ENCODE results near the gene SYNGAP1. TPM values are rescaled to one million over a fixed set of nuclear protein-coding genes. Genes with fewer than 3 reads are reported as not detected.

The SYNGAP1 gene
- total and polyA plus RNA-seq, 9 of the 15 experiments (the other 6 are each of a cell fraction or from before 2014, with no cell fraction given) = 0.01 to 22.8 (median 3.2) TPM

- TF ChIP-seq SMARCC2 (IDR thresholded peaks at IDR 0.05; ENCODE audit: low read depth) (no peak), FOXM1 (IDR thresholded peaks at IDR 0.05; ENCODE audit: low read depth) (peak; percentile 53; the same call in 1 of the 2 replicates), FOXM1 (CRISPR knock-in tag; IDR thresholded peaks at IDR 0.05; ENCODE audit: low read depth) (peak; percentile 77), TRIM24 (IDR thresholded peaks at IDR 0.05) (0 out of 4 replicates have a peak, but pooled peaks of 1 of the 2 experiments have one; percentile 1), ESRRA (IDR thresholded peaks at IDR 0.05; ENCODE audit: borderline replicate concordance, low read depth) (no peak), KAT7 (CRISPR knock-in tag; IDR thresholded peaks at IDR 0.05; ENCODE audit: borderline replicate concordance) (no peak), ZBTB7A (IDR thresholded peaks at IDR 0.05; ENCODE audit: borderline replicate concordance, control insufficient read depth, low read depth, low read length) (0 out of 2 replicates have a peak, but pooled peaks have one; percentile 30), HMG20A (CRISPR knock-in tag; conservative IDR thresholded peaks at IDR 0.05) (no peak), IFI16 (CRISPR knock-in tag; IDR thresholded peaks at IDR 0.05) (no peak), MAFF (IDR thresholded peaks at IDR 0.05; ENCODE audit: low read length) (no peak), HNRNPUL1 (IDR thresholded peaks at IDR 0.05; ENCODE audit: low read length) (no peak), U2AF1 (optimal IDR thresholded peaks at IDR 0.05; ENCODE audit: low read depth, low read length) (no peak), CREB1 (IDR thresholded peaks at IDR 0.05) (no peak), CREB1 (CRISPR knock-in tag; IDR thresholded peaks at IDR 0.05) (no peak), PPARD (CRISPR knock-in tag; IDR thresholded peaks at IDR 0.05) (no peak), ZNF764 (CRISPR knock-in tag; IDR thresholded peaks at IDR 0.05; ENCODE audit: low read depth) (no peak), SRSF9 (IDR thresholded peaks at IDR 0.05; ENCODE audit: borderline replicate concordance, low read depth, low read length) (no peak), ZNF551 (CRISPR knock-in tag; IDR thresholded peaks at IDR 0.05) (no peak), ARNT (IDR thresholded peaks at IDR 0.05) (0 out of 4 replicates have a peak, but pooled peaks of 1 of the 2 experiments have one; percentile 47), ZFP1 (CRISPR knock-in tag; IDR thresholded peaks at IDR 0.05) (no peak), NR0B1 (IDR thresholded peaks at IDR 0.05; ENCODE audit: partially characterized antibody) (no peak), ZFP30 (CRISPR knock-in tag; IDR thresholded peaks at IDR 0.05; ENCODE audit: borderline replicate concordance) (0 out of 2 replicates have a peak, but pooled peaks have one; percentile 39), GATA2 (CRISPR knock-in tag; IDR thresholded peaks at IDR 0.05) (no peak), ZBTB2 (IDR thresholded peaks at IDR 0.05) (no peak), RUNX1 (IDR thresholded peaks at IDR 0.05; ENCODE audit: low read depth) (no peak), PRMT5 (CRISPR knock-in tag; IDR thresholded peaks at IDR 0.05) (no peak), PHF20 (IDR thresholded peaks at IDR 0.05; ENCODE audit: partially characterized antibody) (no peak), ID3 (CRISPR knock-in tag; IDR thresholded peaks at IDR 0.05) (no peak), ID3 (tag; IDR thresholded peaks at IDR 0.05) (no peak; the same call in 1 of the 2 replicates)
Observed at GRCh38 chr6:33391922-33392594, 27.8 kb upstream of the SYNGAP1 start (continued).
